ENCODE data around the gene DPH3.

Gene DPH3

GRCh38 chr3:16211176-16211904 is 53.4 kb downstream of the DPH3 start:
- TF ChIP-seq CTCF (IDR thresholded peaks at IDR 0.05; ENCODE audit: low read depth, low read length), result 0 out of 2 replicates have a peak, but pooled peaks have one; percentile 9
- Histone ChIP-seq H3K4me3 (ENCODE audit: low read depth, low read length) (no peak overlapping the region), H3K36me3 (no peaks in the 10 kb centered on the region), H3K27ac (no peak overlapping the region), H3K27me3 (ENCODE audit: insufficient read depth, low read depth, severe bottlenecking) (no peaks in the 10 kb centered on the region), H3K9me3 (ENCODE audit: severe bottlenecking) (no peaks in the 10 kb centered on the region)
- no peak for DNase-seq

Measured in WERI-Rb-1 (cell line).